MCF 10A (cell line): ENCODE data around the gene GALNT14. TPM values are rescaled to one million over a fixed set of nuclear protein-coding genes. Genes with fewer than 3 reads are reported as not detected.

ENCODE experiments used
- BruUV-seq: library from RNA; stranded (reverse); fragments of 400-500 nt; replicated peaks from 2 replicates; lab custom pipeline; 2021; lab: Mats Ljungman, UMichigan
- CTCF ChIA-PET: fragments of 300-600 bp; sonication (Branson Sonifier 250); formaldehyde crosslinking; extraction: SDS; loops from one replicate; lab custom pipeline; 2021; ENCODE audit warnings: antibody characterized with exemption, inconsistent platforms; lab: Yijun Ruan, JAX
- POLR2A ChIA-PET: fragments of 300-600, 350-650 bp; sonication (Branson Sonifier 250); formaldehyde crosslinking; extraction: SDS; loops from one replicate; lab custom pipeline; 2020; ENCODE audit warnings: antibody characterized with exemption, inconsistent platforms; lab: Yijun Ruan, JAX
- DNase-seq: peaks from one replicate; pipeline ENCODE4 v3.0.0-alpha.2; 2018; ENCODE audit not compliant: unreplicated experiment
- H3K27ac Mint-ChIP-seq: one replicate; pipeline ENCODE4 v1.8.0; 2022; ENCODE audit warnings: mild to moderate bottlenecking, low read depth, mixed read lengths; ENCODE audit not compliant: unreplicated experiment
- H3K27me3 Mint-ChIP-seq: one replicate; pipeline ENCODE4 v1.8.0; 2022; ENCODE audit warnings: mixed read lengths; ENCODE audit not compliant: insufficient read depth, unreplicated experiment
- H3K36me3 Mint-ChIP-seq: one replicate; pipeline ENCODE4 v1.8.0; 2022; ENCODE audit warnings: mild to moderate bottlenecking, moderate library complexity, mixed read lengths; ENCODE audit not compliant: insufficient read depth, unreplicated experiment
- H3K4me1 Mint-ChIP-seq: one replicate; pipeline ENCODE4 v1.8.0; 2022; ENCODE audit warnings: mixed read lengths; ENCODE audit not compliant: insufficient read depth, unreplicated experiment
- H3K4me3 Mint-ChIP-seq: one replicate; pipeline ENCODE4 v1.8.0; 2022; ENCODE audit warnings: mild to moderate bottlenecking, moderate library complexity, mixed read lengths; ENCODE audit not compliant: unreplicated experiment
- H3K9me3 Mint-ChIP-seq: one replicate; pipeline ENCODE4 v1.8.0; 2022; ENCODE audit warnings: mixed read lengths; ENCODE audit not compliant: unreplicated experiment
- CTCF ChIP-seq: fragments of 200-600 bp; IDR thresholded peaks from one replicate; pipeline ENCODE4 v1.8.0; 2022; ENCODE audit warnings: antibody characterized with exemption, mild to moderate bottlenecking; ENCODE audit not compliant: unreplicated experiment
- intact Hi-C: fragments of 100-400 bp; cut with micrococcal nuclease; formaldehyde crosslinking; loops from 2 replicates; pipeline ENCODE4 v1.14.1; 2022
- total RNA-seq: library from RNA; stranded (reverse); gene quantifications from 2 replicates; pipeline ENCODE4 v1.2.3, GENCODE V29; 2022

The GALNT14 gene
- total RNA-seq, 1 experiment from 2014 or later: 4.6 TPM

DNA sequence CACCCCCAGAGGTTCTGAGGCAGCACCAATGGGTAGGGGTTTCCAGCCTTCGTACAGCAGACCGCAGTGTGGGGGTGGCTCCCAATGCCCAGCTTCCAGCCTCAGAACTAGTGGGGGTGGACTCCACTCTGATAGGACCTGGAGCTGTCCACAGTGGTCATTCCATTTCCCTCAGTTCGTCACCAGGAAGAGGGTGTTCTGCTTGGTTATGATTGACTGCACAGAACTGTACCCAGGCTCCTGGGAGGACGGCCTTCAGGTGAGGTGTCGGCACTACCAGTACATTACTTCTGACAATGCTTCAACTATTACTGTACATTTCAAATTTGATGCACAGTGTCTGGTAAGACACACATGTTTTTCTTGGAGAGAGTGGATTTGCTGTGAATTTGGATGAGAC is 180.6 kb downstream of the GALNT14 start:
- Mint-ChIP-seq H3K4me3 (no peak overlapping the region), H3K27me3 (no peaks in the 10 kb centered on the region), H3K27ac (no peak overlapping the region), H3K36me3 (no peaks in the 10 kb centered on the region), H3K4me1 (no peaks in the 10 kb centered on the region), H3K9me3 (no peaks in the 10 kb centered on the region)
- TF ChIP-seq CTCF: no peak
- ChIA-PET CTCF (no interaction called here), POLR2A (interaction anchor here (0.6 to 1.5 kb wide), 2 partner anchors 9 to 14 kb away, joined by 3 read pairs; no protein-coding TSS in a partner anchor)
- DNase-seq: no peak
- BruUV-seq: no TSS peak
- intact Hi-C loops: no loop called here

DNA sequence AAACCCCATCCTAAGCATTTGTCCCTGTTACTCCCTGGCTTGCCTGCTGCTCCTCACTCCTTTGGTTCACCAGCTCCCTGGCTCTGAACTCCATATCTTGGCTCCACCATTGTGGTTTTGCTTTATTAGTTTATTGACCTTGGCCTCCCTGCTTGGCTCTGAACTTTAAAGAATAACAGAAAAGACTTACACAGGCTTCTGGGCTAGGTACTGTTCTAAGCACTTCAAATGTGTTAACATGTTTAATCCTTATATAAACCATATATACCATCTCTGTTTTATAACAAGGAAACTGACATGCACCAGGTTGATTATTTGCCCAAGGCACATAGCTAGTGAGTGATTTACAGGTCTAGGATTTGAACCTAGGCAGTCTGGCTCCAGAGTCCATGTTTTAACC is 181.2 kb downstream of the GALNT14 start:
- H3K27ac Mint-ChIP-seq: no peak overlapping the region
- intact Hi-C loops: no loop called here
- no peak for TF ChIP-seq CTCF
- no peak overlapping the region for H3K4me3 Mint-ChIP-seq
- H3K27me3 Mint-ChIP-seq: no peaks in the 10 kb centered on the region
- H3K36me3 Mint-ChIP-seq: no peaks in the 10 kb centered on the region
- CTCF ChIA-PET: no interaction called here
- POLR2A ChIA-PET: interaction anchor here (1.5 kb wide), 1 partner anchor 8 kb away, joined by 3 read pairs; no protein-coding TSS in a partner anchor
- no peaks in the 10 kb centered on the region for H3K9me3 Mint-ChIP-seq
- no TSS peak for BruUV-seq
- no peaks in the 10 kb centered on the region for H3K4me1 Mint-ChIP-seq
- DNase-seq: no peak

- CTCF ChIA-PET: no interaction called here
- intact Hi-C loops: no loop called here
- Mint-ChIP-seq H3K4me1 (no peaks in the 10 kb centered on the region), H3K36me3 (no peaks in the 10 kb centered on the region), H3K27ac (no peak overlapping the region), H3K27me3 (no peaks in the 10 kb centered on the region), H3K4me3 (no peak overlapping the region), H3K9me3 (no peaks in the 10 kb centered on the region)
- DNase-seq: peak; percentile 22
- POLR2A ChIA-PET: interaction anchor here (0.7 kb wide), 1 partner anchor 10 kb away, joined by 3 read pairs; no protein-coding TSS in a partner anchor
- no peak for TF ChIP-seq CTCF
- BruUV-seq: no TSS peak
These were observed 182.6 kb downstream of the GALNT14 start for GRCh38 chr2:30955516-30956132.

- TF ChIP-seq CTCF: no peak
- no peak overlapping the region for H3K27ac Mint-ChIP-seq
- no peak for DNase-seq
- H3K27me3 Mint-ChIP-seq: no peaks in the 10 kb centered on the region
- no peaks in the 10 kb centered on the region for H3K4me1 Mint-ChIP-seq
- H3K36me3 Mint-ChIP-seq: no peaks in the 10 kb centered on the region
- BruUV-seq: no TSS peak
- intact Hi-C loops: no loop called here
- H3K9me3 Mint-ChIP-seq: no peaks in the 10 kb centered on the region
- POLR2A ChIA-PET: interaction anchor here (0.7 kb wide), 1 partner anchor 109 kb away, joined by 3 read pairs; no protein-coding TSS in a partner anchor
- CTCF ChIA-PET: interaction anchor here (0.6 to 0.9 kb wide), 3 partner anchors 73 to 416 kb away, joined by 3 to 4 read pairs (median 4); no protein-coding TSS in a partner anchor
- H3K4me3 Mint-ChIP-seq: no peak overlapping the region
These were observed 187.9 kb downstream of the GALNT14 start for GRCh38 chr2:30950339-30950738.
